HEK293 (cell line): Measurements from ENCODE around the gene NOA1.

Source experiments
- CTCF ChIA-PET: fragments of 350-600 bp; formaldehyde crosslinking; extraction: SDS; loops from one replicate; lab custom pipeline; 2021; ENCODE audit warnings: antibody characterized with exemption; lab: Yijun Ruan, JAX
- POLR2A ChIA-PET: fragments of 300-600 bp; formaldehyde crosslinking; extraction: SDS; loops from one replicate; lab custom pipeline; 2020; ENCODE audit warnings: antibody characterized with exemption, inconsistent platforms; lab: Yijun Ruan, JAX
- H3K27ac ChIP-seq: fragments of 200-500 bp; sonication (Bioruptor generic); 2 replicates; pipeline ENCODE4 v1.5.1; 2014; ENCODE audit warnings: low read depth, low read length, control low read depth, inconsistent platforms; ENCODE audit errors: extremely low read depth
- H3K36me3 ChIP-seq, 2 experiments: fragments of 200-500 bp in 1 of 2; sonication (Bioruptor generic) in 1 of 2; 1 replicate in 1 of 2; 2 replicates in 1 of 2; pipeline ENCODE4 v1.5.1; 2014 to 2017; ENCODE audit warnings: inconsistent platforms in 2 of 2, low read length in 2 of 2; ENCODE audit not compliant: control insufficient read depth in 2 of 2, insufficient read depth in 1 of 2
- H3K4me1 ChIP-seq: fragments of 200-500 bp; sonication (Bioruptor generic); 2 replicates; pipeline ENCODE4 v1.5.1; 2014; ENCODE audit warnings: mild to moderate bottlenecking, low read length, inconsistent platforms; ENCODE audit not compliant: control insufficient read depth, insufficient read depth
- H3K4me3 ChIP-seq: 2 replicates; pipeline ENCODE4 v1.5.1; 2011; ENCODE audit warnings: low read depth, mild to moderate bottlenecking, control low read depth, low read length, moderate library complexity
- H3K9me3 ChIP-seq: fragments of 200-500 bp; sonication (Bioruptor generic); 2 replicates; pipeline ENCODE4 v1.5.1; 2014; ENCODE audit warnings: low read depth, low read length, inconsistent platforms; ENCODE audit not compliant: control insufficient read depth, insufficient read depth
- FEZF1 ChIP-seq: fragments of 450-650 bp; formaldehyde crosslinking; IDR thresholded peaks from 2 replicates; pipeline ENCODE4 v1.5.1; 2016; ENCODE audit warnings: missing biosample characterization, missing genetic modification characterization
- IKZF3 ChIP-seq: fragments of 450-650 bp; IDR thresholded peaks from 2 replicates; pipeline ENCODE4 v1.5.0; 2018; ENCODE audit warnings: missing biosample characterization, mild to moderate bottlenecking, missing genetic modification characterization, moderate library complexity
- OSR2 ChIP-seq: fragments of 450-650 bp; formaldehyde crosslinking; IDR thresholded peaks from 2 replicates; pipeline ENCODE4 v1.5.1; 2016; ENCODE audit warnings: missing biosample characterization, missing genetic modification characterization
- SCRT2 ChIP-seq: fragments of 450-650 bp; formaldehyde crosslinking; IDR thresholded peaks from 2 replicates; pipeline ENCODE4 v1.5.1; 2016; ENCODE audit warnings: missing biosample characterization, missing genetic modification characterization
- TCF7L2 ChIP-seq: IDR thresholded peaks from 2 replicates; pipeline ENCODE4 v1.6.1; 2011; ENCODE audit warnings: low read depth, mild to moderate bottlenecking, inconsistent platforms, low read length, moderate library complexity, borderline replicate concordance
- TRIM28 ChIP-seq: IDR thresholded peaks from 2 replicates; pipeline ENCODE4 v1.6.1; 2011; ENCODE audit warnings: low read length, control low read depth, borderline replicate concordance
- ZFP41 ChIP-seq: fragments of 450-650 bp; formaldehyde crosslinking; IDR thresholded peaks from 2 replicates; pipeline ENCODE4 v1.5.1; 2016; ENCODE audit warnings: missing biosample characterization, missing genetic modification characterization, borderline replicate concordance
- ZNF112 ChIP-seq: fragments of 450-650 bp; formaldehyde crosslinking; IDR thresholded peaks from 2 replicates; pipeline ENCODE4 v1.5.0; 2017; ENCODE audit warnings: missing biosample characterization, missing genetic modification characterization
- ZNF114 ChIP-seq: fragments of 450-650 bp; formaldehyde crosslinking; IDR thresholded peaks from 2 replicates; pipeline ENCODE4 v1.5.0; 2017; ENCODE audit warnings: missing biosample characterization, missing genetic modification characterization
- ZNF121 ChIP-seq: fragments of 450-650 bp; formaldehyde crosslinking; IDR thresholded peaks from 2 replicates; pipeline ENCODE4 v1.5.1; 2016; ENCODE audit warnings: missing biosample characterization, missing genetic modification characterization
- ZNF146 ChIP-seq: fragments of 450-650 bp; formaldehyde crosslinking; IDR thresholded peaks from 2 replicates; pipeline ENCODE4 v1.5.1; 2016; ENCODE audit warnings: missing biosample characterization, missing genetic modification characterization
- ZNF155 ChIP-seq: fragments of 450-650 bp; formaldehyde crosslinking; IDR thresholded peaks from 2 replicates; pipeline ENCODE4 v1.5.1; 2016; ENCODE audit warnings: missing biosample characterization, missing genetic modification characterization
- ZNF174 ChIP-seq: fragments of 450-650 bp; formaldehyde crosslinking; IDR thresholded peaks from 2 replicates; pipeline ENCODE4 v1.5.0; 2017; ENCODE audit warnings: missing biosample characterization, mild to moderate bottlenecking, missing genetic modification characterization
- ZNF2 ChIP-seq: fragments of 450-650 bp; formaldehyde crosslinking; IDR thresholded peaks from 2 replicates; pipeline ENCODE4 v1.5.1; 2016; ENCODE audit warnings: missing biosample characterization, missing genetic modification characterization
- ZNF24 ChIP-seq: fragments of 450-650 bp; formaldehyde crosslinking; IDR thresholded peaks from 2 replicates; pipeline ENCODE4 v1.5.1; 2016; ENCODE audit warnings: missing biosample characterization, missing genetic modification characterization
- ZNF266 ChIP-seq: fragments of 450-650 bp; formaldehyde crosslinking; IDR thresholded peaks from 2 replicates; pipeline ENCODE4 v1.5.1; 2016; ENCODE audit warnings: missing biosample characterization, missing genetic modification characterization, low read depth
- ZNF311 ChIP-seq: fragments of 450-650 bp; formaldehyde crosslinking; IDR thresholded peaks from 2 replicates; pipeline ENCODE4 v1.5.1; 2017; ENCODE audit warnings: missing biosample characterization, missing genetic modification characterization, borderline replicate concordance
- ZNF341 ChIP-seq: fragments of 450-650 bp; formaldehyde crosslinking; IDR thresholded peaks from 2 replicates; pipeline ENCODE4; 2016; ENCODE audit warnings: low read depth, missing biosample characterization, missing genetic modification characterization
- ZNF433 ChIP-seq: fragments of 450-650 bp; formaldehyde crosslinking; IDR thresholded peaks from 2 replicates; pipeline ENCODE4 v1.5.1; 2016; ENCODE audit warnings: missing biosample characterization, missing genetic modification characterization, low read depth
- ZNF488 ChIP-seq: fragments of 450-650 bp; formaldehyde crosslinking; IDR thresholded peaks from 2 replicates; pipeline ENCODE4 v1.5.1; 2016; ENCODE audit warnings: missing biosample characterization, missing genetic modification characterization
- ZNF513 ChIP-seq: fragments of 450-650 bp; IDR thresholded peaks from 2 replicates; pipeline ENCODE4 v1.5.1; 2018; ENCODE audit warnings: missing biosample characterization, missing genetic modification characterization
- ZNF571 ChIP-seq: fragments of 450-650 bp; formaldehyde crosslinking; IDR thresholded peaks from 2 replicates; pipeline ENCODE4 v1.5.0; 2017; ENCODE audit warnings: missing biosample characterization, missing genetic modification characterization
- ZNF596 ChIP-seq: fragments of 450-650 bp; IDR thresholded peaks from 2 replicates; pipeline ENCODE4 v1.5.0; 2018; ENCODE audit warnings: missing biosample characterization, mild to moderate bottlenecking, missing genetic modification characterization, moderate library complexity
- ZNF621 ChIP-seq: fragments of 450-650 bp; formaldehyde crosslinking; IDR thresholded peaks from 2 replicates; pipeline ENCODE4 v1.5.1; 2017; ENCODE audit warnings: missing biosample characterization, missing genetic modification characterization
- ZNF629 ChIP-seq: fragments of 450-650 bp; formaldehyde crosslinking; IDR thresholded peaks from 2 replicates; pipeline ENCODE4 v1.5.1; 2017; ENCODE audit warnings: missing biosample characterization, missing genetic modification characterization
- ZNF76 ChIP-seq: fragments of 450-650 bp; formaldehyde crosslinking; IDR thresholded peaks from 2 replicates; pipeline ENCODE4; 2016; ENCODE audit warnings: low read depth, missing biosample characterization, missing genetic modification characterization, borderline replicate concordance
- ZNF768 ChIP-seq: fragments of 450-650 bp; formaldehyde crosslinking; IDR thresholded peaks from 2 replicates; pipeline ENCODE4 v1.5.1; 2018; ENCODE audit warnings: missing biosample characterization, mild to moderate bottlenecking, missing genetic modification characterization
- ZNF777 ChIP-seq: fragments of 450-650 bp; formaldehyde crosslinking; IDR thresholded peaks from 2 replicates; pipeline ENCODE4 v1.5.1; 2017; ENCODE audit warnings: missing biosample characterization, missing genetic modification characterization, borderline replicate concordance
- ZNF785 ChIP-seq: fragments of 450-650 bp; formaldehyde crosslinking; IDR thresholded peaks from 2 replicates; pipeline ENCODE4 v1.5.1; 2016; ENCODE audit warnings: missing biosample characterization, missing genetic modification characterization
- ZSCAN30 ChIP-seq: fragments of 450-650 bp; IDR thresholded peaks from 2 replicates; pipeline ENCODE4 v1.5.1; 2018; ENCODE audit warnings: missing biosample characterization, mild to moderate bottlenecking, missing genetic modification characterization, moderate library complexity
- TF ChIP-seq, protein P1 (sequence below): fragments of 450-650 bp; formaldehyde crosslinking; IDR thresholded peaks from 2 replicates; pipeline ENCODE4 v1.5.1; 2017; ENCODE audit warnings: missing biosample characterization, missing genetic modification characterization
- TF ChIP-seq, protein P2 (sequence below): fragments of 450-650 bp; formaldehyde crosslinking; IDR thresholded peaks from 2 replicates; pipeline ENCODE4 v1.5.1; 2016; ENCODE audit warnings: missing biosample characterization, missing genetic modification characterization

NOA1 gene

GRCh38 chr4:56977321-56978012 is at the start of gene NOA1:
TSS of gene NOA1 (minus strand) at chr4:56977606. CDS start at chr4:56977585, 21 bp downstream.
- ChIA-PET POLR2A (interaction anchor here (0.6 to 3.4 kb wide), 19 partner anchors 9 to 590 kb away, joined by 3 to 16 read pairs (median 6); partner anchors contain the start of genes AASDH, IGFBP7, PAICS and PPAT), CTCF (interaction anchor here (0.7 to 2.1 kb wide), 5 partner anchors 11 to 358 kb away, joined by 3 to 6 read pairs (median 4); no protein-coding TSS in a partner anchor)
- Histone ChIP-seq H3K4me3 (peak within 1 kb of the TSS; percentile 82), H3K4me1 (no peaks in the 10 kb centered on the region; the same call in 1 of the 2 replicates), H3K36me3 (peaks cover 3 to 25% of the 10 kb centered on the region in 2 experiments), H3K27ac (peak within 1 kb of the TSS; percentile 84), H3K9me3 (no peaks in the 10 kb centered on the region)
- TF ChIP-seq ZNF571 (tag by site-specific recombination): no peak
- TF ChIP-seq, protein P1, sequence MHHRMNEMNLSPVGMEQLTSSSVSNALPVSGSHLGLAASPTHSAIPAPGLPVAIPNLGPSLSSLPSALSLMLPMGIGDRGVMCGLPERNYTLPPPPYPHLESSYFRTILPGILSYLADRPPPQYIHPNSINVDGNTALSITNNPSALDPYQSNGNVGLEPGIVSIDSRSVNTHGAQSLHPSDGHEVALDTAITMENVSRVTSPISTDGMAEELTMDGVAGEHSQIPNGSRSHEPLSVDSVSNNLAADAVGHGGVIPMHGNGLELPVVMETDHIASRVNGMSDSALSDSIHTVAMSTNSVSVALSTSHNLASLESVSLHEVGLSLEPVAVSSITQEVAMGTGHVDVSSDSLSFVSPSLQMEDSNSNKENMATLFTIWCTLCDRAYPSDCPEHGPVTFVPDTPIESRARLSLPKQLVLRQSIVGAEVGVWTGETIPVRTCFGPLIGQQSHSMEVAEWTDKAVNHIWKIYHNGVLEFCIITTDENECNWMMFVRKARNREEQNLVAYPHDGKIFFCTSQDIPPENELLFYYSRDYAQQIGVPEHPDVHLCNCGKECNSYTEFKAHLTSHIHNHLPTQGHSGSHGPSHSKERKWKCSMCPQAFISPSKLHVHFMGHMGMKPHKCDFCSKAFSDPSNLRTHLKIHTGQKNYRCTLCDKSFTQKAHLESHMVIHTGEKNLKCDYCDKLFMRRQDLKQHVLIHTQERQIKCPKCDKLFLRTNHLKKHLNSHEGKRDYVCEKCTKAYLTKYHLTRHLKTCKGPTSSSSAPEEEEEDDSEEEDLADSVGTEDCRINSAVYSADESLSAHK (tag by site-specific recombination): peak; percentile 25; the same call in 1 of the 2 replicates
- TF ChIP-seq ZNF311 (tag by site-specific recombination): no peak
- TF ChIP-seq ZSCAN30 (tag by site-specific recombination): no peak
- TF ChIP-seq ZNF114: no peak
- TF ChIP-seq, protein P2, sequence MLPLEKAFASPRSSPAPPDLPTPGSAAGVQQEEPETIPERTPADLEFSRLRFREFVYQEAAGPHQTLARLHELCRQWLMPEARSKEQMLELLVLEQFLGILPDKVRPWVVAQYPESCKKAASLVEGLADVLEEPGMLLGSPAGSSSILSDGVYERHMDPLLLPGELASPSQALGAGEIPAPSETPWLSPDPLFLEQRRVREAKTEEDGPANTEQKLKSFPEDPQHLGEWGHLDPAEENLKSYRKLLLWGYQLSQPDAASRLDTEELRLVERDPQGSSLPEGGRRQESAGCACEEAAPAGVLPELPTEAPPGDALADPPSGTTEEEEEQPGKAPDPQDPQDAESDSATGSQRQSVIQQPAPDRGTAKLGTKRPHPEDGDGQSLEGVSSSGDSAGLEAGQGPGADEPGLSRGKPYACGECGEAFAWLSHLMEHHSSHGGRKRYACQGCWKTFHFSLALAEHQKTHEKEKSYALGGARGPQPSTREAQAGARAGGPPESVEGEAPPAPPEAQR: no peak
- TF ChIP-seq ZNF2 (tag by site-specific recombination): no peak
- no peak for TF ChIP-seq SCRT2
- TF ChIP-seq ZNF146: no peak
- TF ChIP-seq ZNF76 (tag by site-specific recombination): peak; percentile 23; the same call in 1 of the 2 replicates
- TF ChIP-seq IKZF3 (tag by site-specific recombination): peak; percentile 77
- no peak for TF ChIP-seq ZNF266 (tag by site-specific recombination)
- TF ChIP-seq ZNF121 (tag by site-specific recombination): no peak
- TF ChIP-seq TCF7L2: no peak
- no peak for TF ChIP-seq ZNF155 (tag by site-specific recombination)
- TF ChIP-seq ZNF112 (tag by site-specific recombination): no peak
- TF ChIP-seq ZNF513 (tag by site-specific recombination): no peak
- TF ChIP-seq ZNF629 (tag by site-specific recombination): peak; percentile 38
- TF ChIP-seq ZNF433 (tag by site-specific recombination): no peak
- TF ChIP-seq FEZF1 (tag by site-specific recombination): peak; percentile 93
- no peak for TF ChIP-seq ZNF488 (tag by site-specific recombination)
- TF ChIP-seq ZNF785 (tag by site-specific recombination): no peak
- TF ChIP-seq ZNF24 (tag by site-specific recombination): no peak
- no peak for TF ChIP-seq ZNF768 (tag by site-specific recombination)
- TF ChIP-seq OSR2: peak; percentile 15; the same call in 1 of the 2 replicates
- no peak for TF ChIP-seq ZNF596 (tag by site-specific recombination)
- TF ChIP-seq ZNF621 (tag by site-specific recombination): no peak
- TF ChIP-seq ZNF341: peak; percentile 83
- no peak for TF ChIP-seq ZNF777 (tag by site-specific recombination)
- TF ChIP-seq ZNF174 (tag by site-specific recombination): no peak
- no peak for TF ChIP-seq ZFP41 (tag by site-specific recombination)
- no peak for TF ChIP-seq TRIM28
